Activated T-helper 9 cell treated with anti-CD3 and anti-CD28 coated beads, Interleukin-2, amount 50 U/mL, for 16 hours (primary cell): ENCODE data around the gene METTL1.
"Not testable (repeated sequence)": the region's sequence is repeated elsewhere in the genome, so short reads cannot be mapped to it uniquely, and the experiment has no call there.

Experiments used
- DNase-seq: peaks from one replicate; pipeline ENCODE4 v3.0.0-alpha.2; 2020; ENCODE audit warnings: low read depth

Gene METTL1

DNA sequence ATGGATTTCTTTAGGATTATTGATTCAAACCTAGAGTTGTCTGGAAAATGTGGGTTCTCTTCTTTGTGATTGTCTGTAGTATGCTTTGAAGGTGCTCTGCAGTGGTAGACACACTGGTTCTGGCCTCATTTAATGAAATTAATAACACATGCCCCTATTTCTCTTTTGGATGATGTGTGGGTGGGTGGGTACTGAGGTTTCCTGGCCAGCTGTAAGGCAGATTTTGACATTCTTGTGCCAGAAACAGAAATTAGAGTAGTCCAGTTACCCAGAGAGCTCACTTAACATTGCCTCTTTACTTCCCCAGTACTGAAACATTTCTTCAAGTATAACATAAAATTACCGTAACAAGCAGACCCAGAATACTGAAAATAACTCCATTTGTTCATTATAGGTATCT is 25.1 kb upstream of the METTL1 start:
- no peak for DNase-seq

DNA sequence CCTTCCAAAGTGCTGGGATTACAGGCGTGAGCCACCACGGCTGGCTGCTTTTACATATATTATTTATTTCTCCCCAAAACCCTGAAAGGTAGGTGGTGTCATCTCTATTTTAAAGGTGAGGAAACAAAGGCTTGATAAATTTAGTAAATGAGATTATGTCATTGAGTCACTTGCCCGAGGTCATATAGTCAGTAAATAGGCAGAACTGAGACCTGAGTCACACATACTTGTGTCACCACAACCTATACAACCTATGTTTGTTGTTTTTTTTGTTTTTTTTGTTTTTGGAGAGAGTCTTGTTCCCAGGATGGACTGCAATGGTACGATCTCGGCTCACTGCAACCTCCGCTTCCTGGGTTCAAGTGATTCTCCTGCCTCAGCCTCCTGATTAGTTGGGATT is 23.4 kb upstream of the METTL1 start:
- no peak for DNase-seq

DNA sequence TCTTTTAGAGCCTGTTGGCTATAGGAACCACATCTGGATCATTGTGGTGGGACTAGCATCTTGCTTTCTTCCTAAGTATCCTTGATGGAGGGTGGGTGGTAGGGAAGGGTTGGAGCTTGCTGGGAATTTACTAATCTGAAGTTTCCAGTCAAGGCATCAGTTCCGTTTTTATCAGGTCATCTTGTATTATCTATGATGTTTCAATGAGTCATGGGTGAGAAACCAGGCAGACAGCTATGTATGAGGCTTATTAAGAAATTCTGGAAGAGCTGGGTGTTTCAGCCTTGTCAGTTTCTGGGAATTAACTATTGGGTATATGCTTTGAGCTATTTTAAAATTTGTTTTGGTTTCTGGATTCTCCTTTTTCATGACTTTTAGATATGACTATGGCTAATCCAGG is 22.0 kb upstream of the METTL1 start:
- no peak for DNase-seq

DNA sequence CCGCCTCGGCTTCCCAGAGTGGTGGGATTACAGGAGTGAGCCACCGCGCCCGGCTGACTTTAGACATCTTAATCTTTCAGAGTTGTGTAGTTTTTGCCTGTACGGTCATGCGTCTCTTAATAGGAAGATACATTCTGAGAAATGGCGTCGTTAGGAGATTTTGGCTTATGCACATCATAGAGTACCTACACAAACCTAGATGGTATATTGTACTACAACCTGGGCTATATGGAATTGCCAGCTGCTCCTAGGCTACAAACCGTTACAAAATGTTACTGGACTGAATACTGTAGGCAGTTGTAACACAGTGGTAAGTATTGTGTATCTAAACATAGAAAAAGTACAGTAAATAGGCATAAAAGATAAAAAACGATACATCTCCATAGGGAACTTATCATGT is 12.0 kb upstream of the METTL1 start:
- no peak for DNase-seq

DNA sequence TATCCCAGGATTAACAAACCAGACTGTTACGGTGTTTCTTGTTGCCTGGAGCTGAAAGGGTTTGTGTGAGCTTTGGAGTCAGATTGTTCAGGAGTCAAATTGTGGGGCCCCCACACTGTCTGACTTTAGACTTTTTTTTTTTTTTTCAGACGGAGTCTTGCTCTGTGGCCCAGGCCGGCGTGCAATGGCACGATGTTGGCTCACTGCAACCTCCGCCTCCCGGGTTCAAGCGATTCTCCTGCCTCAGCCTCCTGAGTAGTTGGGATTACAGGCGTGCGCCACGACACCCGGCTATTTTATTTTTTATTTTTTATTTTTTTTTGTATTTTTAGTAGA is 11.5 kb upstream of the METTL1 start:
- DNase-seq: no peak

DNA sequence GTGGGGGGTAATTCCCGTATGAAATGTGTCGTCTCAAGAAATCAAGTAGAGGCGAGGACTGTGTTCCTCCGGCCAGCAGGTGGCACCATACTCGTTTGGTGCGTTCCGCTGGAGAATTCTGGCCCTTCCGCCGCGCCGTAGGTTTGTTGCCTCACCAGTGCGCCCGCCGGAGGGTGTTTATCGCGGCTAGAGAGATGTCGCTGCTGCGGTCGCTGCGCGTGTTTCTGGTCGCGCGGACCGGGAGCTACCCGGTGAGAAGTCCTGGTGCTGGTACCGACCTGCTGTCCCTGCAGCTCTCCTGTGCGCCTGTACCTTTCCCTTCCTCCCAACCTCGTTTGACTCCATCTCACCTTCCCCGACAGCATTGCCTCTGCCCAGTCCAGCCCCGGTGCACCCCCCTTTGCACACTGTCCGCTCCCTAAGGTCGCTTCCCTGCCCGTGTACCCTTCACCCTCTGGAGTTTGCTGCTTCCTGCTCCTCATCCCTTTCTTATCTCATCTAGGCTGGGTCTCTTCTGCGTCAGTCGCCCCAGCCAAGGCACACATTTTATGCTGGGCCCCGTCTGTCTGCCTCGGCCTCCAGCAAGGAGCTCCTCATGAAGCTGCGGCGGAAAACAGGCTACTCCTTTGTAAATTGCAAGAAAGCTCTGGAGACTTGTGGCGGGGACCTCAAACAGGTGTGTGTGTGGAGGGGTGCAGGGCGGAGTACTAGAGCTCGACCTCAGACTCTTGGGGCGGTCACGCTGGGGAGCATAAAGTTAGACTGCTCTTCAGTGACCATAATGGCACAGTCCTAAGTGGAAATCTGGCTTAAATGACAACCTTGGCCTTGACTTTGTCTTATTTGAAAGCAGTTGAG is 10.9 kb upstream of the METTL1 start, which contains the start of gene TSFM:
Gene TSFM (plus strand): TSS at position 180 of the 858 bp plus-strand sequence. CDS start 15 bp downstream, at position 195.
- peak; percentile 96 for DNase-seq

DNA sequence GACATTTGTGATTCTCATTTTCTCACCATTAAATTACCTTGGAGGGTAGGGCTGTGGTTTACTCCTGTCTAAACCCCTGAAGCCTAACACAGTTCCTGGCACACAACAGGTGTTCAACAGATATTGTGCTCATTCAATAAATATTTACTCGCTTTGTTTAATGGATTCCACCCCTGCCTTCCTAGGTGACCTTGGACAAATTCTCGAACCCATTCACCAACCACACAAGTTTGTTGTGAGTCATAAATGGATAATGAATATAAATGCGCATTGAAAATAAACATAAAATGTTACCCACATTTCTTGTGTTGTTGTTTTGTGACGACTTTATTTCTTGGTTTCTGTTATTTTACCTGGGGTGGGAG is 10.3 kb upstream of the METTL1 start:
- no peak for DNase-seq

DNA sequence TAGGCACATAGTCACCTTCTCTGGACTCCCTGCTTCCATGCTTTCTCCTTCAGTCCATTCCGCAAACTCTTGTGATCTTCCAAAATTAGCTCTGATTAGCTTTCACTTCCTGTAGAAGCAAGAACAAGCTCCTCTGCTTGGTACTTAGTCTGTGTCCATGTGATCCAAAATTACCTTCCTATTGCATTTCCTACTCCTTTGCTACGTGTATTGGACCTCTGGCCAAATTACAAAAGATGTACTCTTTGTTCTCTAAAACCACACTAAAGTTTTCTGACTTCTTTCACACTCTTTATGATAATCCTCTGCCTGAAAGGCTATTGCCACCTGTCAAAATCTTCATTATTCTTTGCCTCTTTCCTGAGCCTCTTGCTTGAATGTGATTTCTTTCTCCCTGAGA is 9.9 kb upstream of the METTL1 start:
- DNase-seq: no peak

DNA sequence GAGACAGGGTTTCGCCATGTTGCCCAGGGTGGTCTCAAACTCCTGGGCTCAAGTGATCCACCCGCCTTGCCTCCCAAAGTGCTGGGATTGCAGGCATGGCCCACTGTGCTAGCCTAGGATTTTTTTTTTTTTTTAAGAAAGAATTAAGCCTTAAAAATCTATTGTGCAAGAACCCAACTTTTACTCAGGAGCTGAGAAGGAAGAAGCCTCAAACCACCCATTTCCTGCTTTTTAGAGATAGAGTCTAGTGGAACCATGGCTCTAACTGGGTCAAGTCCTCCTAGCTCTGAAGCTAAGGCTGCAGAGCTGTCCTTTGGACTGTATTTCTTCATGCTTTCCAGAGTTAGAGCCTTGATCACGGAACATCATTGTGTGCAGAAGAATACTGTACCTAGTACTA is 9.3 kb upstream of the METTL1 start:
- DNase-seq: no peak

DNA sequence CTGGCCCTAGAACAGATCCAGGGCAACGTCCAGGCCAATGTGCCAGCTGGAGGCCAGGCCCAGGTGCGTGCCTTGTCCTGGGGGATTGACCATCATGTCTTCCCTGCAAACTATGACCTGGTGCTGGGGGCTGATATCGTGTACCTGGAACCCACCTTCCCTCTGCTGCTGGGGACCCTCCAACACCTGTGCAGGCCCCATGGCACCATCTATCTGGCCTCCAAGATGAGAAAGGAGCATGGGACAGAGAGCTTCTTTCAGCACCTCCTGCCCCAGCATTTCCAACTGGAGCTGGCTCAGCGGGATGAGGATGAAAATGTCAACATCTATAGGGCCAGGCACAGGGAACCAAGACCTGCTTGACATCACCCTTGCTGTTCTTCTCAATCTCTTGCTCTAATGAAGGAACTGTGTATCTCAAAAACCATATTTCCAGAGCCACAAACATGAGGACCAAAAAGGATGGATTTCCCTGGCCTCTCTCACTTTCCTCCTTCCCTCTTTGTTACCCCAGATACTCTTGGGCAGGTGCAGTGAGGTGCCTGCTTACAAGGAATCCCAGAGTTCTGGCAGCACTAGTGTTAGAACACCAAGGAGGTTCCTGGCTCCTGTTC is 8.5 kb upstream of the METTL1 start:
- DNase-seq: no peak

DNA sequence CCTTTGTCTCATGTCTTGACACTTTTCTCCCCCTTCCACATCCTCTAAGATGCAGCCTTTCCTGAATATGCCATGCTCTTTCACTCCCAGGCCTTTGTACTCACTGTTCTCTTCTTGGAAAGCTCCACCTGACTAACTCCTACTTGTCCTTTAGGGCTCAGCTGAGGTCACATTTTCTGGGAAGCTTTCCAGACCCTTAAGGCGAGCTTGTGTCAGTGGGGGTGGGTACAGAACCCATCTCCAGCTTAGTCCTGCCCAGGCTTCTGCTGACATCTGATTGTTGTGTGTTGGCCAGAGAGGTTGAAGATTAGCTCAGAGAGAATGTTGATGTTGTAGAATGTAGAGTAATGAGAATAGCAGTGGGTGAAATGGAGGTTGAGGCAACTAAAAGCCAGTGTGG is 7.8 kb upstream of the METTL1 start:
- DNase-seq: no peak

DNA sequence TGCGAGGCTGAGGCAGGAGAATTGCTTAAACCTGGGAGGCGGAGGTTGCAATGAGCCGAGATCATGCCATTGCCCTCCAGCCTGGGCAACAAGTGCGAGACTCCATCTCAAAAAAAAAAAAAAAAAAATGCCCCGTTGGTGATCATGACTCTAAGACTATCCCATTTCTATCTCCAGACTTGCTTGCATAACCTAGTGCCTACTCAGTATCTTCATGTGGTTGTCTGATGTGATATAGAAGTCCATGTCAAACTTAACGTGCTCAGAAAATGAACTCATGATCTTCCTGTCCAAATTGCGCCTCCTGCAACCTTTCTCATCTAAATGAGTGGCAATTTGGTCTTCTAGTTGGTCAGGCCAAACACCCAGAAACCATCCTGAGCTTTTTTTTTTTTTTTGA is 6.0 kb upstream of the METTL1 start:
- no peak for DNase-seq

DNA sequence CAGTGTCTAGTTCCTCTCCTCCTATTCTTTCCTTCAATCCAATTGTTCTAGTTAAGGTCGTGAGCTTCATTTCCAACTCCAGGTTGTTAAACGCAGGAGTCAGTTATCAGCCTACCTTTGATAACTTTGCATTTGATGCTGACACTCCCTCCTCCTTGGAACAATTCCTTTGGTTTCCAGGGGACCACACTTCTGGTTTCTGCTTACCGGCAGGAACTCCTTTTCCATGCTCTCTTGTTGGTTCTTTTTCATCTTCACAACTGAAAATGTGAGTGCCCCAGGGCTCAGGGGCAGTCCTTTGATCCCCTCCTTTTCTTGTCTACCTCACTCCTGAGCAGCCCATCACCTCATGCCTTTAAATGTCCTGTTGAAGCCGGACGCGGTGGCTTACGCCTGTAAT is 5.5 kb upstream of the METTL1 start:
- no peak for DNase-seq

DNA sequence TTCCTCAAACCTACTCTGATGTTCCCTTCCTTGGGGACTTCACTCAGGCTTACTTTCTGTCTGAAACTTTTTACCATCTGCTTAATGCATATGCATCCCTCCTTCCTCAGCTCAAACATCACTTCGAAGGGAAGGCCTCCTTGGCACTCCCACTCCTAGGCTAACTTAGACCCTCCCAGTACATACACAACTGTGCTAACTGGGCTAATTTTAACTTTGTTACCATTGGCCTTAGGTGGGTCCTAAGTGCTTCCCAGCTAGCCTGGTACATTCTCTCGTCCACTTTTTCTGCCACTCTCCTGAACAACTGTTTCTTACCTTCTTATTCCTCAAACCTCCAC is 4.3 kb upstream of the METTL1 start:
- no peak for DNase-seq

DNA sequence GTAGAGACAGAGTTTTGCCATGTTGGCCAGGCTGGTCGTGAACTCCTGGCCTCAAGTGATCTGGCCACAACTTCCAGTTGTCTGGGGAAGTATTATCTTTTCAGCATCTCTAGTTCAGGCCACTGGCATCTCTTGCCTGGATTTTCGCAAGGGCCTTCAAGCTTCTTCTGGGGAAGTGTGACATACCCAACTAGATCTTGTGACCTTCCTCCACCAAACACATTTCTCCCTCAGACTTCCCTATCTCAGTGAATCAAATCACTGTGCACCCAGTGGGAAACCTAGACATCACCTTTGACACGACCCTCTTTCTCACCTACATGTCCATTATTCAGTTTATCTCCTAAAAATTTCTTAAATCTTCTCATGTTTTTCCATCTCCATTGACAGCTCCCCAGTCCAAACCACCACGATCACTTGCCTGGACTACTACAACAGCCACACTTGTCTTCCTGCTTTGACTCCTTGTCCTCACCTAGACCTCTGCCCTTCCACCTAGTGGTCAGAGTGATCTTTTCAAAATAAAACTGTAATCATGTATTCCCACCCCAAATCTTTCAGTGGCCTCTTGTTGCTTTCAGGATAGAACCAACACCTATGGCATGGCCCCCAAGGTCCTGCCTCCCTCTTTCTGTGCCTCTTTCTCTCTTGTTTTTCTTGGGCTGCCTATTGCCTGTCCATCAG is 3.8 kb upstream of the METTL1 start:
- DNase-seq: no peak

DNA sequence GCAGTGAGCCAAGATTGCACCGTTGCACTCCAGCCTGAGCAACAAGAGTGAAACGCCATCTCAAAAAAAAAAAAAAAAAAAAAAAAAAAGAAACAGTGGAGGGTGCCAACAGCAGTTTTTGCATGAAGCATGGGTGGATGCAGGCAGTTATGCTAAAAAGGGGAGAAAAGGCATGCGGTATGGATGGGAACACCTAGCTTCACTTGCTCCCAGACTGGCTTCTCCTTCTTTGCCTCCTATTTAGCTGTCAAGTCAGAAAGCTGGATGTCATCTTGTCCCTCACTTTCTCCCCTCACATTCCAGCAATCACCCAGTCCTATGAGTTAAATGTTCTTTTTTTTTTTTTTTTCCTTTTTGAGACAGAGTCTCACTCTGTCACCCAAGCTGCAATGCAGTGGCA is 3.1 kb upstream of the METTL1 start:
- DNase-seq: no peak

DNA sequence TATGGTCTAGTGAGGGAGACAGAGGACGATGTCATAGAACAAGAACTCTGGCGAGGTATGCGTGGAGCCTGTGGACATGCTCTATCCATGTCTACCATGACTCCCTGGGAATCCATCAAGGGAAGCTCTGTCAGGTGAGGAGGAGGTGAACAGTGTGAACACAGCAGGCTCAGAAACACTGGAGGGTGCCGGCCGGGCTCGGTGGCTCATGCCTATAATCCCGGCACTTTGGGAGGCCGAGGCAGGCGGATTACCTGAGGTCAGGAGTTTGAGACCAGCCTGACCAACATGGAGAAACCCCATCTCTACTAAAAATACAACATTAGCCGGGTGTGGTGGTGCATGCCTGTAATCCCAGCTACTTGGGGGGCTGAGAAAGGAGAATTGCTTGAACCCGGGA is 2.7 kb upstream of the METTL1 start:
- DNase-seq: not testable (repeated sequence)

DNA sequence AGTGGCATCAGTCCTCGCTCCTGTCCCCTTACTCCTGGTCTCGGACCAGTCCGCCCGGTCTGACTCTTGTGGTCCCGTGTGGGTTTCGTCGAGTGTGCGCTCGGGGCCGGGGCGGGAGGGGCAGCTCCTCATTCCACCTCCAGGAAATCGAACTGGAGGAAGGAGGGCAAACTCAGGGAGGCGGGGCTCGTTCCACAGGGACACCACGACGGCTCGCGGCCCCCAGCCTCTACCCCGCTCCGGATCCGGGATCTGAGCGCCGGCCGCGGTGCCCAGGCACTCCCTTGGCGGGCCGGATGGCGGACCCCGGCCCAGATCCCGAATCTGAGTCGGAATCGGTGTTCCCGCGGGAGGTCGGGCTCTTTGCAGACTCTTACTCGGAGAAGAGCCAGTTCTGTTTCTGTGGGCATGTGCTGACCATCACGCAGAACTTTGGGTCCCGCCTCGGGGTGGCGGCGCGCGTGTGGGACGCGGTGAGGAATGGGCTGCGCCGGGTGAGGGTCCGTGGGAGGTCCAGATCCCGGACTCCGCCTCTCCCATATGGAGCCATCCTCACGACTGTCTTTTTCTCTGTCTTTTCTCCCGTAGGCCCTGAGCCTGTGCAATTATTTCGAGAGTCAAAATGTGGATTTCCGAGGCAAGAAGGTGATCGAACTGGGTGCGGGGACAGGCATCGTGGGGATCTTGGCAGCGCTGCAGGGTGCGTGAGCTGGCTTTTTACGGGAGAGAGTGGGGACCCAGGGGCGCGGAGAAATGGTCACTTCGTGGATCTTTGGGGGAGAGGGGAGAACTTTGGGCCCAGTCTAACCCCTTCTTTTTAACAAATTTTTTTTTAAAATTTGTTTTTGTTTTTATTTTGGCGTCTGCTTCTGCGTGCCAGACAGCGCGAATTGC is 771 bp upstream of the METTL1 start, which contains the start of gene EEF1AKMT3:
Gene EEF1AKMT3 (plus strand): TSS at position 186 of the 894 bp plus-strand sequence. CDS start 111 bp downstream, at position 297.
- DNase-seq: no peak

DNA sequence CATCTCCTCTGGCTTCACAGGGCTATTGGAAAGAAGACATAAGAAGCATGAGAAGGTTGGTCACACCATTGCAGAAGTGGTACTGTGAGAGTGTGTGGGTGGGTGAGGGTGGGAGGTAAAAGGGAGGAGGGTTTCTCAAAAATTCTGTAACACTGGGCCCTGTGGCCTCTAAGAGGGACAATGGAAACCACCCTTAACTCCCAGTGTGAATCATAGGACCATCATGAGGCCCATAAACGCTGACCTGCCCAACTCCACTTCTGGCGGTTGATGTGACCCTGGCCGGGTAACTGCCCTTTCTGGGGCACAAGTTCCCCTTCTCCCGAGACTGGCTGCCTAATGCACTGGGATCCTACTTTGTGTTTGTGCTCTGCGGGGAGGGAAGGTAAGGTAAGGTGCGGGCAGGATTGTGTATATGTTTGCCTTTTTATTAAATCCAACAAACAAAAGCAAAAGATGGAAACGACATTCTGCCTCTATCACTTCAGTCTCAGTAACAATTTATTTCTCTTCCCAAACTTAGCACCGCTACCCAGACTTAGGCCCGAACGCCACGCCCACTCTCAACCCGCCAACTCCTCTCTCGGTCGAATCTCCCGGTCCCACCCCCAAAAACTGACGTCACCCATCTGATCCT is 551 bp downstream of the METTL1 start:
- peak; percentile 78 for DNase-seq

DNA sequence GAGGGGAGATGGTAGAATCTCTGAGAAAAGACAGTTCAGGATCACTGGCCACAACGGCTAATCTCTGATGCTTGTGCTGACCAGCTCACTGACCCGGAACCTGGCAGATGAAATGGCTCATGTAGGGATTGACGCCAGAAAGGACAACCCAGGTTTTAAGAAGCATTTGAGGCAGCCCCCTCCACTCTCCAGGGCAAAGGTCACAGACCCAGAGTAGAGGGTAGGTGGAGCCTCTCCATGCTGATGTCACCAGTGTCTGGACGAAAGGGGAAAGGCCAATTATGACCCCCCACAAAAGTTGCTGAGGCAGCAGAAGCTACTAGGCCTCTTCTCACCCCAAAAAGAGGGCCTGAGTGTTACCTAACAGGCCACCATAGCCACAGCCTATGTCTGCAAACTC is 1.2 kb downstream of the METTL1 start:
- no peak for DNase-seq

DNA sequence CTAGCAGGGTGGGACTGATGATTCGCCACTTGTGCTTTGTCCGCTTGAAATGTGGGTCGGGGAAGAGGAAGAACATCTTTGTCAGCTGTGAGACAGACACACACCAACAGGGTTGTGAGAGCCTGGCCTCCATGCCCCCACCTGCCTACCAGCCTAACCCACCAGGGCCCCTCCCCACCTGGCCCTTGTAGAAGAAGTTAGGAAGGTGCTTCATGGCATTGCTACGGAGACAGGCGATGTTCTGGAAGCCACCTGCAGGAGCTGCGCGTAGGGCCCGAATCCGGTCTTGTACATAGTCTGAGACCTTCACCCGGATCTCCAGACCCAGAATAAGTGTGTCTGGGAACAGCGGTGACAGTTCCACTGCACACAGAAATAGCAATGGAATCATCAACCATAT is 2.3 kb downstream of the METTL1 start:
- no peak for DNase-seq

DNA sequence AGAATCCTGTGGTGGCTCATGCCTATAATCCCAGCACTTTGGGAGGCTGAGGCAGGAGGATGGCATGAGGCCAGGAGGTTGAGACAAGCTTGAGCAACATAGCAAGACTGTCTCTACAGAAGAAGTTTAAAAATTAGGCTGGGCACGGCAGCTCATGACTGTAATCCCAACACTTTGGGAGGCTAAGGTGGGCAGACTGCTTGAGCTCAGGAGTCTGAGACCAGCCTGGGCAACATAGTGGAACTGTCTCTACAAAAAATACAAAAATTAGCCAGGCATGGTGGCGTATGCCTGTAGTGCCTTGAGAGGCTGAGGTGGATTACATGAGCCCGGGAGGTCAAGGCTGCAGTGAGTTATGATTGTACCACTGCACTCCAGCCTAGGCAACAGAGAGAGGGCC is 4.0 kb downstream of the METTL1 start:
- DNase-seq: no peak
